ENCODE data around the gene SH2D4B.
"Not testable (repeated sequence)": the region's sequence is repeated elsewhere in the genome, so short reads cannot be mapped to it uniquely, and the experiment has no call there.

SH2D4B gene

GRCh38 chr10:80526218-80526617, 11.5 kb upstream of the SH2D4B start:
- no peak for DNase-seq

DNA sequence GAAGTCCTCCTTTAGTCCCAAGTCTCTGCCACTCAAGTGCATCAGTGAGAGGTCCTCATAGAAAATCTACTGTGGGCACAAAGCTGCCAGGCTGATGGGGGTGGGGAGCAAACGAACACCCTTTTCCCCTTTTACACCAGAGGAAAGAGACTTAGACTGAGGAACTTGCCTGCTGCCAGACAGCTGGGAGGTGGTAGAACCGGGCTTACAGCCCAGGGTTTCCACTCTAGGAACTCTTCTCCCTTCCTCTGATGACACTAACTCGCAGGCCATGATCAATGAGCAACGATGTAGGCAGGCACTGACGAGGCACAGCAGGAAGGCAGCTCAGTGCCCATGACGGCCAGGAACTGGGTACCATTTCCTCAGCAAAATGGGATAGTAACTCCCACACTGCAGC, 11.0 kb upstream of the SH2D4B start:
- no peak for DNase-seq

- no peak for DNase-seq
Observed at GRCh38 chr10:80528185-80528700, 9.5 kb upstream of the SH2D4B start.

- DNase-seq, result no peak
Observed at GRCh38 chr10:80528901-80529300, 8.8 kb upstream of the SH2D4B start.

GRCh38 chr10:80529604-80530003, 8.1 kb upstream of the SH2D4B start:
- DNase-seq, result no peak

- no peak for DNase-seq
Observed at GRCh38 chr10:80530251-80530650, 7.5 kb upstream of the SH2D4B start.

DNA sequence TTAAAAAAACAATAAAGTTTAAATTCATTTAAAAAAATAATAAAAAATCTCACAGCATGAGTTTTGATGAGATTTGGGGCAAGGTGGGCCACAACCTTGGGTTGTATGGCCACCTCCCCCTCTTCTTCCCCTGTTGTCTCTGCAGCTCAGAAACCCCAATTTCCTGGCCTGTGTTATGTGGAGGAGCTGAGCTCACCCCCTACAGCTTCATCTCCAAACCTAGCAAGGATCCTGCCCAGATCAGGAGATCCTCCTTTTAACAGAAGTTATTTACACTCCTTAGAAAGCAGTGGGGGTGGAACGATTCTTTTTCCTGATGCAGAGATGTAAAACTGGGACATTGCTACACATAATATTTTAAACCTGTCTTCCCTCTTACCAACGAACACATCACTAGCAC, 6.9 kb upstream of the SH2D4B start:
- DNase-seq, result no peak

DNA sequence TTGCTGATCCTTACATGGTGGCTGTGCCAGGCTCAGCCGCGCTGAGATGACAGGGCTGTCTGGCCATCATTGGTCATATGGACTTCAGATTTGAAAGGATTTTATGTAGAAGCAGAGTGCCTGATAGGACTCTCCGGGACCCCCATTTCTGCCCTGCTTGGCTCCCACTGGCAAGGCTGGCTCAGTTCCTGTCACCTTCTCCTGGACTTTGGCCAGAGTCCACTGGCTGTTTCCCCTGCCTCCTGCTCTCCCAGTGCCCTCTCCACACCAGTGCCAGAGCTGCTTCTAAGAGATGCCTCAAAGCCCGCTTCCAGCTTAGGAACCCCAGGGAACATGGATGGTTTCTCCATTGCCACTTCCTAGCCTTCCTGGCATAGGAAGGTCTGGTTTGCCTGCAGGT, 5.1 kb upstream of the SH2D4B start:
- DNase-seq, result no peak

DNA sequence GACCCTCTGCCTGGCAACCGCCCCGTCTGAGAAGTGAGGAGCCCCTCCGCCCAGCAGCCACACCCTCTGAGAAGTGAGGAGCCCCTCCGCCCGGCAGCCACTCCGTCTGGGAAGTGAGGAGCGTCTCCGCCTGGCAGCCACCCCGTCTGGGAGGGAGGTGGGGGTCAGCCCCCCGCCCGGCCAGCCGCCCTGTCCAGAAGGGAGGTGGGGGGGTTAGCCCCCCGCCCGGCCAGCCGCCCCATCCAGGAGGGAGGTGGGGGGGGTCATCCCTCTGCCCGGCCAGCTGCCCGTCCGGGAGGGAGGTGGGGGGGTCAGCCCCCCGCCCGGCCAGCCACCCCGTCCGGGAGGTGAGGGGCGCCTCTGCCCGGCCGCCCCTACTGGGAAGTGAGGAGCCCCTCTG, 3.6 kb upstream of the SH2D4B start:
- not testable (repeated sequence) for DNase-seq

DNA sequence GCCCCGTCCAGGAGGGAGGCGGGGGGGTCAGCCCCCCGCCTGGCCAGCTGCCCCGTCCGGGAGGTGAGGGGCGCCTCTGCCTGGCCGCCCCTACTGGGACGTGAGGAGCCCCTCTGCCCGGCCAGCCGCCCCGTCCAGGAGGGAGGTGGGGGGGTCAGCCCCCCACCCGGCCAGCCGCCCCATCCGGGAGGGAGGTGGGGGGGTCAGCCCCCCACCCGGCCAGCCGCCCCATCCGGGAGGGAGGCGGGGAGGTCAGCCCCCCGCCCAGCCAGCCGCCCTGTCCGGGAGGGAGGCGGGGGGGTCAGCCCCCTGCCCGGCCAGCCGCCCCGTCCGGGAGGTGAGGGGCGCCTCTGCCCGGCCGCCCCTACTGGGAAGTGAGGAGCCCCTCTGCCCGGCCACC, 3.1 kb upstream of the SH2D4B start:
- not testable (repeated sequence) for DNase-seq

GRCh38 chr10:80535671-80536360, 1.9 kb upstream of the SH2D4B start:
- no peak for DNase-seq

DNA sequence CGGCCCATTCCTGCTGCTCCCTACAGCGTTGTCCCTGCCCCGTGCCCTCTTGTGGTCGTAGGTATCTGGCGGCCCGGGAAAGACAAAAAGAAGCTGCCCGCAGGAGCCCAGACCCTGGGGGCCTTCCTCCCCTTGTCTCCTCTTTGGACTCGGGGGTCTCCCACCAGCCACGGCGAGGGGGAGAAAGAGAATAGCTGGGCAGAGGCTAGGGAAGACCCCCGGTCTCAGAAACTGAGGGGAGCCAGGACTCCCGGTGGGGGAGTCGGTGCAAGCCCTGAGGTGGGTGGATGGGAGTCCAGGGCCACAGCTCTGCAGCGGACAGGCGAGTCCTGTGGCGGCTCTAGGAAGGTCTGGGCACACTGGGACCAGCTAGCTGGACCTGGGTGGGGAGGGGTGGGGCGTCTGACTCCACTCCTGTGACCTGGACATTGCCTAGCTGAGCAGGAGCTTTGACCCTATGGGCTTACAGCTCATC, 1.3 kb upstream of the SH2D4B start:
- no peak for DNase-seq

- no peak for DNase-seq
Observed at GRCh38 chr10:80537086-80537735, 491 bp upstream of the SH2D4B start.

- DNase-seq, result no peak
Observed at GRCh38 chr10:80538481-80539185, 931 bp downstream of the SH2D4B start.

- DNase-seq, result no peak
Observed at GRCh38 chr10:80539421-80540031, 1.8 kb downstream of the SH2D4B start.

DNA sequence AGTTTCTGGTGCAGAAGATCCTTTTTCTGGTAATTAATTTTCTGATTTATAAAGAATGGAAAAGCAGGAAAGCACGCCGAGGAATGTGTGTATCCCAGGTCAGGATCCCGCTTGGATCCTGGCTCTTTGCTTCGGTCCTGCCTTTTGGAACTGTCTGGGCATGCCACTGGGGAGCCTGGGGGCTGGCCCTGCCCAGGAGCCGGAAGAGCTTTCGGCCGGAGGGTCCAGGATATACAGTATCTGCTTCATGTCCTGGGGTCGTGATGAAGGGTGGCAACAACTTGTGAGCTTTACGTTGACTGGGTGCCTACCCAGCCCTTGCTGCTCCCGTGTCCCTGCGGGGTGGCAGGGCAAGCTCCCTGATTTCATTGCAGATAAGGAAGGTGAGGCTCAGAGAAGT, 2.4 kb downstream of the SH2D4B start:
- no peak for DNase-seq

DNA sequence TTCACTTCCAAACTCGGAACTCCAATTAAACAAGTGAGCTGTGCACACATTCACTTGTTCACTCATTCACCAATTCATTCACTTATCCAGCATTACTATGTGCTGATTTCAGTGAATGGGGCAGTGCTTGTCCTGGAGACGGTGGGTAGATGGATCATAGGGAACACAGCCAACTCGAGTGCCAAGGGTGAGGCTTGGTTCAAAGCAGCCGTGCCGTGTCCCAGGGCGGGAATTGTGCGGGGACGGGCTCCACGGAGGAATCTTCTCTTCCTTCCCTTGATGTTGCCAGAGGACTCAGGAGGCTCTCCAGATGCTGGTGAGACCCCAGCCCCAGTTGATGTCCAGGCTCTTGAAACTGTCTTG, 2.9 kb downstream of the SH2D4B start:
- DNase-seq, result no peak

DNA sequence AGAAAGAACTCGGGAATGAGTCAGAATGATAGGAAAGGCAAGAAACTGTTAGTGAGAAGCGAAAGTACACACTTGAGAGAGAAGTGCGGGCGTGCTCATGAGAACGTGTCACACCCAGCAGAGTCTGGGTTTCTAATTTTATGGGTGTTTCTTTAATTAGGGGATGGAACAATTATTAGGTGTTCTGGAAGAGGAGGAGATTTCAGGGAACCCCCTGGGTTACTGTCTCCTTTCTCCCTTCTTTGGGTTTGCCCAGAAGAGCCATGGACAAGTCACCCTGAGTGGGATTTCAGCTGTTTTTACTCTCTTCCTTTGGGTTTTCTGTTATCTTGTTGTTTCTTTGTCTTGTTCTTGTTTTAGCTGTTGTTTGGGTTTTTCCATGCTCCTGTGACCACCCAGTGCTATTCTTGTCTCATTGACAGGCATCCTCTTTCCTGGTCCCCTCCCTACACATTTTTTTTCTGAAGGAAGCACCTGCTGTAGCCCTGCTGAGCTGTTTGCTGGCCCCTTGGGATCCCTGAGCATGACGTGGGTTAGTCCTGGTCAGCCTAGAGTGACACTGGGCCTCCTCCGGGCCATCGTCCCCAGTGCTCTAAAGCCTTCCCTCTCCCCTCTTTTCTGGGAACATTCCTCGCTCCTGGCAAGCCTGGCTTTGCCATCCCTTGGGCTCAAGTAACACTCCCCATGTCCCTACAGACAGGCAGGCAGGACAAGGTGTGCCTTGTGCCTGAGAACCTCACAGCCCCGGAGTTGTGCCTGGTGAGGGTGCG, 3.5 kb downstream of the SH2D4B start:
- no peak for DNase-seq

GRCh38 chr10:80542053-80542452, 4.4 kb downstream of the SH2D4B start:
- DNase-seq, result peak; percentile 22

GRCh38 chr10:80542652-80543318, 5.1 kb downstream of the SH2D4B start:
- no peak for DNase-seq

DNA sequence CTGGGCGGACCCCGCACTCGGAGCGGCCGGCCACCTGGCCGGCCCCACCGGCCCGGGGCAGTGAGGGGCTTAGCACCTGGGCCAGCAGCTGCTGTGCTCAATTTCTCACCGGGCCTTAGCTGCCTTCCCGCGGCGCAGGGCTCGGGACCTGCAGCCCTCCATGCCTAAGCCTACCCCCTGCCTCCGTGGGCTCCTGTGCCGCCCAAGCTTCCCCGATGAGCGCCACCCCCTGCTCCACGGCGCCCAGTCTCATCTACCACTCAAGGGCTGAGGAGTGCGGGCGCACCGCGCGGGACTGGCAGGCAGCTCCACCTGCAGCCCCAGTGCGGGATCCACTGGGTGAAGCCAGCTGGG, 5.6 kb downstream of the SH2D4B start:
- not testable (repeated sequence) for DNase-seq

- no peak for DNase-seq
Observed at GRCh38 chr10:80544316-80544953, 6.7 kb downstream of the SH2D4B start.

All from kidney glomerular epithelial cell (primary cell).